HG03045 (cell line): ENCODE data around the gene XPO6.

Experiments used
- ATAC-seq: cut with Tn5 transposase; IDR thresholded peaks from one replicate; pipeline ENCODE4 v1.9.1; 2021; ENCODE audit warnings: mild to moderate bottlenecking, moderate library complexity; ENCODE audit not compliant: unreplicated experiment

Gene XPO6

GRCh38 chr16:28092721-28093384 is 118.9 kb downstream of the XPO6 start:
- no peak for ATAC-seq

DNA sequence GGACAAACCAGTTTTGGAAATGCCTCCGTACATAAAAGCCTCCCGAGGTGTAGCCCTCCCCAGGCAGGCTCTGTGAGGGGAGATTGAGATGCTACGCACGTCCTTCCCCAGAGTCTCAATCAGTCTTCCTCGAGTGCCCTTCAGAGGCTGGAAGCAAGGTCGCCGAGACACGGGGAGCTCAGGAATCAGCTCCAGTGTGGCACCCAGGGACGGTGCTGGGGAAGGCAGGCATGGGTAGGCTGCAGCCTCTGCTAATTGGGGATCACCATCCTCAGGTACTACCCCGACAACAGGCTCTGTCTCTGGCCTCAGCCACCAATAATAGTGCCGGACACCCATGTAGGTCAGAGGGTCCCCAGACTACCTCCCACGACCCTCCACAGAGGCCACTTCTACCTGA is 120.1 kb downstream of the XPO6 start:
- ATAC-seq: no peak

- no peak for ATAC-seq
Observed at GRCh38 chr16:28090646-28091377, 121.0 kb downstream of the XPO6 start.

GRCh38 chr16:28089992-28090365 is 121.8 kb downstream of the XPO6 start:
- ATAC-seq: no peak

GRCh38 chr16:28089205-28089991 is 122.4 kb downstream of the XPO6 start:
- no peak for ATAC-seq

DNA sequence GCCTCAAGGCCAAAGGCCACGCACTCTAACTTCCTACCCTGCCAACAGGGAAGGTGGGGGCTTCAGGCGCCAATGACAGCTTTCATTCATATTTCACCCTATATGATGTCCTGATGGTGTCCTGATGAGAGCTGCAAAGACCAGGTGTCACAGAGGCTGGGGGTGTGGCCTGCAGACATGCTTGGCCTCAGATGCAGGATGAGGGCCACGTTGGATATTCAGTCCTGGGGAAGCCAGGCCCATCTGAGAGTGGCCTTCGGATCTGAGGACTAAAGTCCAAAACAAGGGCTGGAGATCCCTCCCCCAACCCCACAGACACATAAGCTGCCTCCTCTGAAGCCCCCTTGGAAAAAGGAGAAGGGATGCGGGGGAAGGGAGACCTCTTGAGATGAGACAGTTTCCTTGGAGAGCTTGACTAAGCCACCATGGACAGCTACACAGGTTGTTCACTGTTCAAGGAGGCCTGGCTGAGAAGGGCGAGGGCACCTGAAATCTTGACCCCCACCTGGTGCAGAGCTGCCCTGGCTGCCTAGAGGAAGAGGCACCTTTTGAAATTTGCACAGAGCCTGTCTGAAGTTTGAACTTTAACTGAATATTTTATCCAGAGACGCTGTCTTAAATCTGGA is 124.0 kb downstream of the XPO6 start:
- ATAC-seq: no peak

- ATAC-seq: no peak
Observed at GRCh38 chr16:28087140-28087660, 124.6 kb downstream of the XPO6 start.

GRCh38 chr16:28086186-28087139 is 125.3 kb downstream of the XPO6 start:
- ATAC-seq: no peak

DNA sequence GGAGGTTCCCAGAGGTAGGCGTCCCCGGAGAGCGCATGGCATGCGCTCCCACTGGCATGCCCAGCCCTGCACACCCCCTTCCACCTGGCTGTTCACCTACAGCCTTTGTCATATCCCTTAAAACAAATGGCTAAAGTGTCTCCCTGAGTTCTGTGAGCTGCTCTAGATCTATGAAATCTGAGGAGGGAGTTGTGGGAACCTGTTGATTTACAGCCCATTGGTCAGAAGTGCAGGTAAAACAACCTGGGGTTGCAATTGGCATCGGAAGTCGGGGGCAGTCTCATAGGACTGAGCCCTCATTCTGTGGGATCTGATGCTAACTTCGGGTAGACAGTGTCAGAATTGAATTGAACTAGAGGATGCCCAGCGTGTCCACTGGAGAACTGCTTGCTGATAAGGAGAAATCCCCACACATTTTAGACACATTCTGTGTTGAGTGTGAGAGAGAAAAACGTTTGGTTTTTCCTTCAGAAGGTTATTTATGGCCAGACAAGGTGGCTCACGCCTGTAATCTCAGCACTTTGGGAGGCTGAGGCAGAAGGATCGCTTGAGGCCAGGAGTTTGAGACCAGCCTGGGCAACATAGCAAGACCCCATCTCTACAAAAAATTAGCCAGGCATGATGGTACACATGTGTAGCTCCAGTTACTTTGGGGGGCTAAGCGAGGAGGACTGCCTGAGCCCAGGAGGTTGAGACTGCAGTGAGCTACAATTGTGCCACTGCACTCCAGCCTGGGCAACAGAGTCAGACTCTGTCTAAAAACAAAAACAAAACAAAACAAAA is 126.2 kb downstream of the XPO6 start:
- no peak for ATAC-seq

- ATAC-seq: no peak
Observed at GRCh38 chr16:28084209-28084608, 127.6 kb downstream of the XPO6 start.

GRCh38 chr16:28082624-28083023 is 129.1 kb downstream of the XPO6 start:
- no peak for ATAC-seq

DNA sequence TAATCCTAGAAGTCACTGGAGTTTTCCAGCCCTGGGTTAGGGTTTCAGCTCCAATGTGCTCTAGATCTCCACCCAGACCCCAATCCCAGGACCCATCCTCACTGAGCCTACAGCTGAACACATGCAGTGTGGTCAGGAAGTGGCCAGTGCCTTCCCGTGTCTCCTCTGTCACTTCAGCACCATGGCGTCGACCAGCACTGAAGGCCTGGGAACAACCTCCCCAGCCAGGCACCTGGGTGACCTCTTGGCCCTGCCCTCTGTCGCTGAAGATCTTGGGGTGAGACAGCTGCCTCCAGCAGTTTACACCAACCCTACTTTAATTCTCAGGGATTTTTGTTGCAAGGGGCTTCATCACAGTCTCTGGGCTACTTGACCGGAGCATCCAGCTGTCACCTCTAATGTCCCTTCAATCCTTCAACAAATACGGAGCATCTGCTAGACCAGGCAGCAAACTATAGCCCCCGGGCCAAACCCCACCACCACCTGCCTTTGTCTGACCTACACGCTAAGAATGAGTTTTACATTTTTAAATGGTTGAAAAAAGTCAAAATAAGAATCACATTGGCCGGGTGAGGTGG is 130.3 kb downstream of the XPO6 start:
- no peak for ATAC-seq

GRCh38 chr16:28078261-28078660 is 133.5 kb downstream of the XPO6 start:
- ATAC-seq: no peak

- no peak for ATAC-seq
Observed at GRCh38 chr16:28073836-28074235, 137.9 kb downstream of the XPO6 start.

DNA sequence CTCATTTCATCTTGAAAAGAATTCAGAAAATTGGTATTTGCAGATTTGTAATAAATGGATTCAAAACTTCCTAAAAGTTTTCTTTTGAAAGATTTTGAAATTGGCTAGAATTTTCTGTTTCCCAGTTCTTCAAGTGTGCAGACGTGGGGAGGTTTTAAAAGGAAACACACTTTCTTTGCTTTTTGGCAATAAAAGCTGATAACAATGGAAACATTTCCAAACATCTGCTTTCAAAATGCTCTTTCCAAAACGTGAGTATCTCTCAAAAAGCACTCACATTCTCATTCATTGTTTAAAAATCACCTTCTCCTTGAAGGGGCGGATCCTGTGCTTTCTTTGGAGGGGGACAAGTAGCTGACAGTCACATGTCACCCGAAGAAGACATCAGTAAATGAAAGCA is 139.7 kb downstream of the XPO6 start:
- ATAC-seq: no peak

DNA sequence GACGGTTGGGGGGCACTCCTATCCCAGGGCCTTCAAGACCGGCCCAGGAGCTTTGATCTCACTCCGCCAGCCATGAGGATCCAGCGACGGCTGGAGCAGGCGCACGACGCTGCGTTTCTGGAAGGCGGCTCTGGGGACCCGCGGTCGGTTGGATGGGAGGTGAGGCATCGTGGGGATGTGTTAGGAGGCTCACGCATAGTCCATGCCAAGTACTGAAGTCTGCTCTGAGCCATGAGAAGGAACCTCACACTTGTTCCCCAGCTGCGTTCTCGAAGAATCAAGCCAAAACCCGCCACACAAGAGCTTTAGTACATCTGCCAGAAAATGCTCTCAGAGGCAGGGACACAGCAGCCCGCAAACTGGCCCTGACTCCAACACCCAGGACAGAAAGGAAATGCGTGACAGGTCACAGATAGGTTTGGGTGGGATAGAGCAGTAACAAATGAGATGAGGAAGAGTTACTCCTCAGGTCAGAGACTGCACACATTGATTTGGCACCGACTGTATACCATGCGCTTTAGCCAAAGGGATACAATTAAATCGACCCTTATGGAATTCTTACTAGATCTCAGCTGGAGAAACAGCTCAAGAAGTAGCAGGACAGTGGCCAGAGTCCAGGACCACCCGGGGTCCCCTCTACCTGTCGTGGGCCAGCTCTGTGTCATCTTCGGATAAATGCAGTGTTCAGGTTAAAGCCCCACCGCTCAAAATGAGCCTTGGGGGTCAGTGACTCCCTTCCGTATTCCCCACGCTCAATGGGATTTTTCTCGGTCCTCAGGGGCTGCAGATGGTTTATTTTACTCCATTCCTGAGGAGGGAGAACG is 141.6 kb downstream of the XPO6 start:
- ATAC-seq: no peak

- no peak for ATAC-seq
Observed at GRCh38 chr16:28068976-28069375, 142.8 kb downstream of the XPO6 start.
